Measurements from ENCODE around the gene SENP5.
A peak's percentile ranks its signal among the peaks of the same experiment; 100 is the strongest.

Gene SENP5

GRCh38 chr3:196968233-196969133 is 100.8 kb downstream of the SENP5 start, which contains the start of gene PIGZ:
Gene PIGZ, minus strand, starts transcription at chr3:196968833. Its CDS starts 16,802 bp downstream, at chr3:196952031.
- no peak for DNase-seq (ENCODE audit: low read depth, low spot score)

GRCh38 chr3:196969134-196969659 is 101.5 kb downstream of the SENP5 start:
- Histone ChIP-seq H3K27ac (ENCODE audit: low read length) (no peak overlapping the region), H3K9me3 (ENCODE audit: control insufficient read depth, insufficient read depth, low read length) (no peaks in the 10 kb centered on the region), H3K27me3 (ENCODE audit: control insufficient read depth, insufficient read depth, low read length) (peaks cover 63% of the 10 kb centered on the region), H3K4me1 (ENCODE audit: control insufficient read depth, insufficient read depth, low read length) (0 out of 2 replicates have a peak, but pooled peaks cover 1% of the 10 kb centered on the region), H3K4me3 (ENCODE audit: low read length) (peak overlapping the region; percentile 65; the same call in 1 of the 2 replicates), H3K36me3 (ENCODE audit: control insufficient read depth, insufficient read depth, low read length) (no peaks in the 10 kb centered on the region; the same call in 1 of the 2 replicates)
- no peak for DNase-seq (ENCODE audit: low read depth, low spot score)
- WGBS (ENCODE audit: insufficient coverage, insufficient read length) = no CpG with 5 or more reads among the region's 72 CpGs

More at GRCh38 chr3:196968233-196969133, 100.8 kb downstream of the SENP5 start, which contains the start of gene PIGZ:
- Histone ChIP-seq H3K27ac (ENCODE audit: low read length) (no peak within 1 kb of the TSS), H3K9me3 (ENCODE audit: control insufficient read depth, insufficient read depth, low read length) (no peaks in the 10 kb centered on the region), H3K4me1 (ENCODE audit: control insufficient read depth, insufficient read depth, low read length) (0 out of 2 replicates have a peak, but pooled peaks cover 1% of the 10 kb centered on the region), H3K27me3 (ENCODE audit: control insufficient read depth, insufficient read depth, low read length) (peaks cover 63% of the 10 kb centered on the region), H3K36me3 (ENCODE audit: control insufficient read depth, insufficient read depth, low read length) (no peaks in the 10 kb centered on the region; the same call in 1 of the 2 replicates), H3K4me3 (ENCODE audit: low read length) (peak within 1 kb of the TSS; percentile 65)
- no CpG with 5 or more reads among the region's 98 CpGs for WGBS (ENCODE audit: insufficient coverage, insufficient read length)

DNA sequence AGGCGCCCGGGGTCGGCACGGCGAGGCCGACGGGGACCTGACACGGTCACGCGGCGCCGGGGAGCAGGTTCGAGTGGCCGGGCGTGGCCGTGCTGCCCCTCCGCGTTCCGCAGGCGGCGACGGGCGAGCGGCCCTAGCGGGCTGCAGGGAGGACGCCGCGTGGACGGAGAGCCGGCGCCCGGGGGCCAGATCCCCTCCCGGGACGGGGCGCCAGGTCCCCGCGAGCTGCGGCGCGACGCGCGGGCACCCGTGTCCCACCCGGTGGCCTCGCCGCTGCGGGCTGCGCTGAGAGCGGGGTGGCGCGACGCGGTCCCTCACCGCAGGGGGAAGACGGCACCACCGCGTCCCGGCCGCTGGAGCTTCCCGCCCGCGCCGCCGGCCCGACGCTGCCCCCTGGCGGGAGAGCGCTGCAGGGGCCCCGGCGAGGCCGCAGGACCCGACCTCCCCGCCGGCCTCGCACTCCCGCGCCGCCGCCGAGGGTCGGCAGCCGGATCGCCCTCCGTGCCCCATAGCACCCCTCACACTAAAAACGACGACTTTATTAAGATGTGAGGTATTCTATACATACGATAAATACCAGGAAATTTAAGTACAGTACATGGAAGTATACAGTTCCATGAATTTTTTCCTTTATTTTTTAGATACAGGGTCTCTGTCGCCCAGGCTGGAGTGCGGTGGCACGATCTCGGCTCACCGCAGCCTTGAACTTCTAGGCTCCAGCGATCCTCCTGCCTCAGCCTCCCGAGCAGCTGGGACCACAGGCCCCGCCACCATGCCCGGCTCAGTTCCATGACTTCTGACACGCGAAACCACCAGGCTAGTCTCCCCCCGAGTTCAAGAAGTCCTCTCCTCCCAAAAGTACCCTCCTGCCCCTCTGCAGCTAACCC is 102.2 kb downstream of the SENP5 start:
- Histone ChIP-seq H3K9me3 (ENCODE audit: control insufficient read depth, insufficient read depth, low read length) (no peaks in the 10 kb centered on the region), H3K27ac (ENCODE audit: low read length) (no peak overlapping the region), H3K4me3 (ENCODE audit: low read length) (peak overlapping the region; percentile 65; the same call in 1 of the 2 replicates), H3K27me3 (ENCODE audit: control insufficient read depth, insufficient read depth, low read length) (peaks cover 60% of the 10 kb centered on the region), H3K4me1 (ENCODE audit: control insufficient read depth, insufficient read depth, low read length) (0 out of 2 replicates have a peak, but pooled peaks cover 1% of the 10 kb centered on the region), H3K36me3 (ENCODE audit: control insufficient read depth, insufficient read depth, low read length) (no peaks in the 10 kb centered on the region; the same call in 1 of the 2 replicates)
- WGBS (ENCODE audit: insufficient coverage, insufficient read length) = no CpG with 5 or more reads among the region's 100 CpGs
- no peak for DNase-seq (ENCODE audit: low read depth, low spot score)

DNA sequence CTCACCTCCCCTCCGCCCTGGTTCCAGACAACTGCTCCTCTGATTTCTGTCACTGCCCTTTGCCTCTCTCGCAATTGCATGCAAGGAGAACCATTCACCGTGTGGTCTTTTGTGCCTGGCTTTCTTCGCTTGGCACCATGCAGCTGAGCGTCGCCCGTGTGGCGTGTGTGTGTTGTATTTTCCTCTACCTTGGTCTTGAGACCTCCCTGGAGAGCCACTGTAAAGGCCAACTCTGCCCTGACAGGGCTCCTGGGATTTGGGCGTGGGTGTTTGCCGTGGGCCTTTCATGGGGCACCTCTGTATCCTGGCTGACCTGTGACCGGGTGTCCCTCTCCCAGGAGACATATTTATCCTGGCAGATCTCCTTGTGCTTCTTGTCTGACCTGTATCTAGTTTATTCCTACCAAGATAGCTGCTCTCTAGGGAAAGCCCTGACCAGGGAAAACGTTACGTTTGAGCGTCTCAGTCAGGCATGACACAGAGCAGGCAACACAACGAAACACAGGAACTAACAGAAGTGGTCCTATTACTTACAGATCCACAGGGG is 102.9 kb downstream of the SENP5 start:
- no peak overlapping the region for H3K27ac ChIP-seq (ENCODE audit: low read length)
- no peak overlapping the region for H3K4me3 ChIP-seq (ENCODE audit: low read length)
- no CpG with 5 or more reads among the region's 15 CpGs for WGBS (ENCODE audit: insufficient coverage, insufficient read length)

GRCh38 chr3:196971094-196971698 is 103.5 kb downstream of the SENP5 start:
- Histone ChIP-seq H3K9me3 (ENCODE audit: control insufficient read depth, insufficient read depth, low read length) (no peaks in the 10 kb centered on the region), H3K4me3 (ENCODE audit: low read length) (no peak overlapping the region), H3K27me3 (ENCODE audit: control insufficient read depth, insufficient read depth, low read length) (peaks cover 48% of the 10 kb centered on the region), H3K4me1 (ENCODE audit: control insufficient read depth, insufficient read depth, low read length) (0 out of 2 replicates have a peak, but pooled peaks cover 1% of the 10 kb centered on the region), H3K27ac (ENCODE audit: low read length) (no peak overlapping the region), H3K36me3 (ENCODE audit: control insufficient read depth, insufficient read depth, low read length) (no peaks in the 10 kb centered on the region; the same call in 1 of the 2 replicates)
- no CpG with 5 or more reads among the region's 7 CpGs for WGBS (ENCODE audit: insufficient coverage, insufficient read length)
- no peak for DNase-seq (ENCODE audit: low read depth, low spot score)

More for the DNA sequence above, 102.9 kb downstream of the SENP5 start:
- Histone ChIP-seq H3K36me3 (ENCODE audit: control insufficient read depth, insufficient read depth, low read length) (no peaks in the 10 kb centered on the region; the same call in 1 of the 2 replicates), H3K27me3 (ENCODE audit: control insufficient read depth, insufficient read depth, low read length) (peaks cover 54% of the 10 kb centered on the region), H3K9me3 (ENCODE audit: control insufficient read depth, insufficient read depth, low read length) (no peaks in the 10 kb centered on the region), H3K4me1 (ENCODE audit: control insufficient read depth, insufficient read depth, low read length) (0 out of 2 replicates have a peak, but pooled peaks cover 1% of the 10 kb centered on the region)
- no peak for DNase-seq (ENCODE audit: low read depth, low spot score)

DNA sequence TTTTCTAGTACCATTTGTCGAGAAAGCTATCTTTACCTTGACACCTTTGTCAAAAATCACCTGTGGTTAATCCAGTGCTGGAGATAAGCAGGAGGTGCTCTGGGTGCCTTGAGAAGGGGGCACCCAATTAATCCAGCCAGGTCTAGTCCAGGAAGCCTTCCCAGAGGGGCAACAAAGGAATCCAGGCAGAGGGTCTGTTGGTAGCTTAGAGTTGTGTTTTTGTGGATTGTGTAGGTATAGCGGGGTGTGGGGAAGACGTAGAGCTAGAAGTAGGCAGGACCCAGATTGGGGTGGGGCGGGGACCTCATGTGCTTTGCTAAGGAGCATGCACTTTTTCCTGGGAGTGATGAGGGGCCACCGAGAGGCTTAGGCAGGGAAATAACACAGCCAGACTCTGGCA is 106.9 kb downstream of the SENP5 start:
- Histone ChIP-seq H3K36me3 (ENCODE audit: control insufficient read depth, insufficient read depth, low read length) (no peaks in the 10 kb centered on the region), H3K4me3 (ENCODE audit: low read length) (no peak overlapping the region), H3K9me3 (ENCODE audit: control insufficient read depth, insufficient read depth, low read length) (no peaks in the 10 kb centered on the region), H3K27ac (ENCODE audit: low read length) (no peak overlapping the region), H3K27me3 (ENCODE audit: control insufficient read depth, insufficient read depth, low read length) (peaks cover 16% of the 10 kb centered on the region; the same call in 1 of the 2 replicates), H3K4me1 (ENCODE audit: control insufficient read depth, insufficient read depth, low read length) (peaks cover 1% of the 10 kb centered on the region; the same call in 1 of the 2 replicates)
- no CpG with 5 or more reads among the region's 5 CpGs for WGBS (ENCODE audit: insufficient coverage, insufficient read length)
- no peak for DNase-seq (ENCODE audit: low read depth, low spot score)

DNA sequence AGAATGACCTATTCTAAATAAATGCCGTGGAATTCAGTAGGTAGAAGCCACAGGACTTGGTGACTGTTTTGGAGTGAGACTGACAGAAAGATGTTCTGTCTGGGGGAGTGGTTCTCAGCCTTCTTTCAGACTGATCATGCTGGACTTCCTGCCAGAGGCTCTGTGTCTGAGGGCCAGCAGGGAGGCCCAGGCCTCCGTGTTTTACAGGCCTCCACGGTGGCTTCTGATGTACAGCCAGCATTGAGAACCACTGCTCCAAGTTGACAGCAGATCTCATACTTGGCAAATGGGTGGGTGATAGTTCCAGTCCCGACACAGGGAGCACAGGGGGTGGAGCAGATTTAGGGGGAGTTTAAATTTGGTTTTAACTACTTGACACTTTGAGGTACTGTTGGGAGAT is 107.6 kb downstream of the SENP5 start:
- no CpG with 5 or more reads among the region's 4 CpGs for WGBS (ENCODE audit: insufficient coverage, insufficient read length)
- Histone ChIP-seq H3K4me1 (ENCODE audit: control insufficient read depth, insufficient read depth, low read length) (peaks cover 1% of the 10 kb centered on the region; the same call in 1 of the 2 replicates), H3K9me3 (ENCODE audit: control insufficient read depth, insufficient read depth, low read length) (no peaks in the 10 kb centered on the region), H3K27ac (ENCODE audit: low read length) (no peak overlapping the region), H3K27me3 (ENCODE audit: control insufficient read depth, insufficient read depth, low read length) (peaks cover 10% of the 10 kb centered on the region; the same call in 1 of the 2 replicates), H3K36me3 (ENCODE audit: control insufficient read depth, insufficient read depth, low read length) (no peaks in the 10 kb centered on the region), H3K4me3 (ENCODE audit: low read length) (no peak overlapping the region)
- DNase-seq (ENCODE audit: low read depth, low spot score) = no peak

DNA sequence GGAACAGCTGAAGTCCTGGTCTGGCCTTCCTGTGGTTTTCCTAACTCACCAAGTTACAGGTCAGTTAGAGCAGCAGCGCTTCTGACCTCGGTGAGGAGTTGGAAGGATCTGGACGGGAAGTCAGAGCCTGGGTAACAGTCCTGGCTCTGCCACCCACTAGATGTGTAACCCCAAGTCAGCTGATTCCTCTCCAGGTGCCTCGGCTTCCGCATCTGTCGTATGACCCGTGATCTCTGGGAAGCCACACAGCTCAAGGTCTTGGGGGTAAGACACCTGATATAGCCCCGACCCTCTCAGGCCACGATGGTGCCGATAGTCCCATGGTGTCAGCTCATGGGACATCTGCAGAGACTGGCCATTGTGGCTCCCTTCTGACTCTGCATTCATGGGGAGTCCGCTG is 109.2 kb downstream of the SENP5 start:
- no peak for DNase-seq (ENCODE audit: low read depth, low spot score)
- no CpG with 5 or more reads among the region's 11 CpGs for WGBS (ENCODE audit: insufficient coverage, insufficient read length)
- no peaks in the 10 kb centered on the region for H3K36me3 ChIP-seq (ENCODE audit: control insufficient read depth, insufficient read depth, low read length)
- no peaks in the 10 kb centered on the region for H3K9me3 ChIP-seq (ENCODE audit: control insufficient read depth, insufficient read depth, low read length)
- H3K4me1 ChIP-seq (ENCODE audit: control insufficient read depth, insufficient read depth, low read length) = peaks cover 1% of the 10 kb centered on the region; the same call in 1 of the 2 replicates
- no peak overlapping the region for H3K4me3 ChIP-seq (ENCODE audit: low read length)
- H3K27ac ChIP-seq (ENCODE audit: low read length) = no peak overlapping the region
- H3K27me3 ChIP-seq (ENCODE audit: control insufficient read depth, insufficient read depth, low read length) = no peaks in the 10 kb centered on the region

- Histone ChIP-seq H3K27ac (ENCODE audit: low read length) (no peak overlapping the region), H3K36me3 (ENCODE audit: control insufficient read depth, insufficient read depth, low read length) (no peaks in the 10 kb centered on the region), H3K4me3 (ENCODE audit: low read length) (no peak overlapping the region), H3K4me1 (ENCODE audit: control insufficient read depth, insufficient read depth, low read length) (peaks cover 1% of the 10 kb centered on the region; the same call in 1 of the 2 replicates), H3K9me3 (ENCODE audit: control insufficient read depth, insufficient read depth, low read length) (no peaks in the 10 kb centered on the region), H3K27me3 (ENCODE audit: control insufficient read depth, insufficient read depth, low read length) (no peaks in the 10 kb centered on the region)
- no CpG with 5 or more reads among the region's 10 CpGs for WGBS (ENCODE audit: insufficient coverage, insufficient read length)
- DNase-seq (ENCODE audit: low read depth, low spot score) = no peak
Measured at GRCh38 chr3:196979545-196979944, 111.8 kb downstream of the SENP5 start.
